Hepatic stellate cell (primary cell): Measurements from ENCODE around the gene ZNF146.
"Not testable (repeated sequence)": the region's sequence is repeated elsewhere in the genome, so short reads cannot be mapped to it uniquely, and the experiment has no call there.

Experiments used
- DNase-seq: peaks from one replicate; pipeline ENCODE4 v3.0.0; 2011; ENCODE audit warnings: low spot score

Gene ZNF146

GRCh38 chr19:36214386-36215275 is at the start of gene ZNF146, which contains the start of gene ZNF565:
ZNF146 (plus strand) TSS chr19:36215106; CDS start chr19:36236441, 21,335 bp downstream.
ZNF565 (minus strand) TSS chr19:36214665; CDS start chr19:36201985, 12,680 bp downstream.
- peak; percentile 93 for DNase-seq

GRCh38 chr19:36169084-36169760 is 45.7 kb upstream of the ZNF146 start:
- no peak for DNase-seq

GRCh38 chr19:36172852-36173251 is 42.1 kb upstream of the ZNF146 start:
- no peak for DNase-seq

GRCh38 chr19:36173846-36174245 is 41.1 kb upstream of the ZNF146 start:
- not testable (repeated sequence) for DNase-seq

- DNase-seq = not testable (repeated sequence)
These were observed 35.8 kb upstream of the ZNF146 start for GRCh38 chr19:36179077-36179476.

GRCh38 chr19:36182612-36183244 is 32.2 kb upstream of the ZNF146 start:
- DNase-seq = no peak

GRCh38 chr19:36183245-36183628 is 31.7 kb upstream of the ZNF146 start:
- no peak for DNase-seq

- DNase-seq = not testable (repeated sequence)
These were observed 28.2 kb upstream of the ZNF146 start for GRCh38 chr19:36186722-36187121.

- DNase-seq = no peak
These were observed 18.7 kb upstream of the ZNF146 start for GRCh38 chr19:36196249-36196648.

- DNase-seq = no peak
These were observed 16.8 kb upstream of the ZNF146 start for GRCh38 chr19:36198119-36198518.

GRCh38 chr19:36201684-36202083 is 13.2 kb upstream of the ZNF146 start:
- no peak for DNase-seq

- no peak for DNase-seq
These were observed 11.6 kb upstream of the ZNF146 start for GRCh38 chr19:36203293-36203692.

GRCh38 chr19:36207605-36208252 is 7.2 kb upstream of the ZNF146 start:
- no peak for DNase-seq

GRCh38 chr19:36209372-36209771 is 5.5 kb upstream of the ZNF146 start:
- no peak for DNase-seq

GRCh38 chr19:36210497-36210896 is 4.4 kb upstream of the ZNF146 start:
- DNase-seq = no peak

GRCh38 chr19:36212895-36213294 is 2.0 kb upstream of the ZNF146 start:
- DNase-seq = no peak

- DNase-seq = peak; percentile 38
These were observed 594 bp downstream of the ZNF146 start for GRCh38 chr19:36215276-36216123.

- DNase-seq = no peak
These were observed 6.6 kb downstream of the ZNF146 start for GRCh38 chr19:36221474-36221873.

GRCh38 chr19:36222503-36222902 is 7.6 kb downstream of the ZNF146 start:
- no peak for DNase-seq

- peak; percentile 72 for DNase-seq
These were observed 10.4 kb downstream of the ZNF146 start for GRCh38 chr19:36225219-36225892.

GRCh38 chr19:36233626-36234025 is 18.7 kb downstream of the ZNF146 start:
- DNase-seq = not testable (repeated sequence)
